Ovary (tissue), 3 donors: ENCODE measurements around the gene NKD2.

Experiments used
- CTCF ChIP-seq, 3 donors: fragments of 450-650 bp in 2 of 3; fragments of 200-600 bp in 1 of 3; IDR thresholded peaks; one replicate each; pipeline versions ENCODE4 v1.5.1 to v1.8.0; 2016 to 2022; ENCODE audit warnings: antibody characterized with exemption in 3 of 3, mild to moderate bottlenecking in 1 of 3
- EP300 ChIP-seq: sonication (generic); formaldehyde crosslinking; IDR thresholded peaks from one replicate; pipeline ENCODE4 v1.6.1; 2017; ENCODE audit warnings: antibody characterized with exemption
- POLR2A ChIP-seq: fragments of 450-650 bp; IDR thresholded peaks from one replicate; pipeline ENCODE4 v1.6.1; 2017; ENCODE audit warnings: antibody characterized with exemption, mild to moderate bottlenecking, moderate library complexity
- donor health status: DM: no; HTN: no; CAD: no.

- no peak for TF ChIP-seq CTCF (IDR thresholded peaks at IDR 0.05)
- no peak for TF ChIP-seq POLR2A
- no peak for TF ChIP-seq EP300
Observed at GRCh38 chr5:961002-961710, 47.4 kb upstream of the NKD2 start.
